ENCODE measurements around the gene TMEM74B.

The TMEM74B gene

DNA sequence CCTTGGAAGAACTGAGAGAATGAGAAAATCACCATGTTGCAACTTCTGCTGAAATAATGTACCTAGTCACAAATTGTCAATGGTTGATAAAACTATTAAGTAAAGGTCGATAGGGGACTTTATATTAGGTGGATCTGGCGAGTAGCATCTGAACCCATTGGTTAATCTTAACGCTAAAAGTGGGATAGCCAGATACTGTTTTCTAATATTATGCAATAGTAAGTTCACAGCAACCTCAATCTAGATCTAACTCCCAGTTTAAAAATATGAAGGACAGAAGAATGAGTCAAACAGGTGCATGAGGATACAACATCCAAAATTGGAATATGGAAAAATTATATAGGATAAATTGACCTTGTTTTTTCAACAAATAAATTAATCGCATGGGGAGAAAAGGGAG is 47.5 kb downstream of the TMEM74B start:
- no peak for DNase-seq (ENCODE audit: low read depth)

DNA sequence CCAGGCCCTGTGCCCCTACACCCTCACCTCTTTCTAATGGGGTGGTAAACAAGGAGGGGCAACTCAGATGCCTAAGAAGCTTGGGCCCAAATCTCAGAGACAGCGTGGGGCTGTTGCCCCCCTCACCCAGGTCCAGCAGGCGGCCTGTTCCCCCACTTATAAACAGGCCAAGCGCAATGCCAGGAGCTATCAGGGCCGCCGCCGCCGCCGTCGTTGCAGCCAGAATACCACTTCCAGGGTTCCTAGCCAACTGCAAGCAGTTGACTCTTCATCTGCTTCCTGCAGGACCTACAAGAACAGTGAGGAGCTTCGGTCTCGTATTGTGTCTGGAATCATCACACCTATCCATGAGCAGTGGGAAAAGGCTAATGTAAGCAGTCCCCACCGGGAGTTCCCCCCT is 49.9 kb downstream of the TMEM74B start:
- no peak for DNase-seq (ENCODE audit: low read depth)

DNA sequence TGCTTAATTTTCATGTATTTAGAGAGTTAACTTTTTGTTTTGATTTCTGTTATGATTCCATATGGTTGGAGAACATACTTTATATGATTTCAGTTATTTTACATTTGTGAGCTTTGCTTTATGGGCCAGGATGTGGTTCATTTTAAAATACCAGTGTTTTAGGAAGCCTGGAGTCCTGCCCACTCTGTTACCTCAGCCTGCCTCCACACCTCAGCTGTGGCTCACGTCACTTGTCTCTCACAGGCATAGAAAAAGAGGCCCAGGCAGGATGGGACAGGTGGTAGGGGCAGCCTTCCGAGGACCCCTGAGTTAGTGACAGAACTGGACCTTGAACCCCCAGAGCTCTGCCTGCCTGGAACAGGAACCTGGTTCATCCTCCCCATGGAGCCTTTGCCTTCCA is 50.4 kb downstream of the TMEM74B start:
- no peak for DNase-seq (ENCODE audit: low read depth)

DNA sequence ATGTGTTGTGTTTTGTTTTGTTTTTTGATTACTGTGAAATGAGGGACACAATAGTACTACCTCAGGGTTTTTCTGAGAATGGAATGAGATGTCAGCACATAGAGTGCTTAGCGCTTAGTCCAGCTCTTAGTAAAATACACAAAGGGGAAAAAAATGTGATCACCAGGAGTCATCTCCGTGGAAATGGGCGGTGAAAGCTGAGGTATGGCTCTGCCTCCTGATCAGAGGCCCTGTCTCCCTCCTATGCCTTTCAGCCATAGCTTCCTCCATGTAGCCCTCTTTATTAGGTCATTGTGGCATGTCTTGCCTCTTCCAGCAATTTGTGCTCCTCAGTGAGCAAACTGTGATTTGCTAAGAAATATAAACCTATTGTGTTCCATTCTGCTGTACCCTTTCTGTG is 53.4 kb downstream of the TMEM74B start:
- DNase-seq (ENCODE audit: low read depth): no peak

DNA sequence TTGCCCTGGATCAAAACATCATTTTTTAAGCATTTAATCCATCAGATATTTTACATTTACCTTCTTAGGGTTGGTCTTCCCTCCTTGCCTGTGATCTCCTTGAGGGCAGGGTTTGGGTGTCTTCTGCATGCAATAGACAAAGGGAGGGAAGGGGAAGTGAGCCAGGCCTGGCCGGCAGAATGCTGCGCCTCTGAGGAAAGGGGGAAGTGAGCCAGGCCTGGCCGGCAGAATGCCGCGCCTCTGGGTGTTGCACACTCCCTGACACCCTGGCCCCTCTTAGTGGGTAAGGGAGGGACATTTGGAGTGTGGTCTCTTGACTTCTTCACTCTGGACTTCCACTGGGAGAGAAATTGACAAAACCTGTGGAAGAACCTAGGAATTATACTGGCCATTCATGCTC is 53.9 kb downstream of the TMEM74B start:
- DNase-seq (ENCODE audit: low read depth): no peak
